ENCODE results near the gene ARHGAP40.

DNA sequence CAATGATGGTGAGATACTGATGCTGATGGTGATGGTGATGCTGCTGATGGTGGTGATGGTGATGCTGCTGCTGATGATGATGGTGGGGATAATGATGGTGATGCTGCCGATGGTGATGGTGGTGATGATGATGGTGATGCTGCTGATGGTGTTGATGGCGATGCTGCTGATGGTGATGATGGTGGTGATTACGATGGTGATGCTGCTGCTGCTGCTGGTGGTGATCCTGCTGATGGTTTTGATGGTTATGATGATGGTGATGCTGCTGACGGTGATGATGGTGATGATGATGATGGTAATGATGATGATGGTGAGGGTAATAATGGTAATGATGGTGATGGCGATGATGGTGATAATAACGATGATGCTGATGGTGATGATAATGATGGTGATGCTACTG lies 50.0 kb downstream of the ARHGAP40 start:
- TF ChIP-seq, protein P1, sequence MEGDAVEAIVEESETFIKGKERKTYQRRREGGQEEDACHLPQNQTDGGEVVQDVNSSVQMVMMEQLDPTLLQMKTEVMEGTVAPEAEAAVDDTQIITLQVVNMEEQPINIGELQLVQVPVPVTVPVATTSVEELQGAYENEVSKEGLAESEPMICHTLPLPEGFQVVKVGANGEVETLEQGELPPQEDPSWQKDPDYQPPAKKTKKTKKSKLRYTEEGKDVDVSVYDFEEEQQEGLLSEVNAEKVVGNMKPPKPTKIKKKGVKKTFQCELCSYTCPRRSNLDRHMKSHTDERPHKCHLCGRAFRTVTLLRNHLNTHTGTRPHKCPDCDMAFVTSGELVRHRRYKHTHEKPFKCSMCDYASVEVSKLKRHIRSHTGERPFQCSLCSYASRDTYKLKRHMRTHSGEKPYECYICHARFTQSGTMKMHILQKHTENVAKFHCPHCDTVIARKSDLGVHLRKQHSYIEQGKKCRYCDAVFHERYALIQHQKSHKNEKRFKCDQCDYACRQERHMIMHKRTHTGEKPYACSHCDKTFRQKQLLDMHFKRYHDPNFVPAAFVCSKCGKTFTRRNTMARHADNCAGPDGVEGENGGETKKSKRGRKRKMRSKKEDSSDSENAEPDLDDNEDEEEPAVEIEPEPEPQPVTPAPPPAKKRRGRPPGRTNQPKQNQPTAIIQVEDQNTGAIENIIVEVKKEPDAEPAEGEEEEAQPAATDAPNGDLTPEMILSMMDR (IDR thresholded peaks at IDR 0.05; ENCODE audit: low read depth, low read length): no peak
- no peak for TF ChIP-seq POLR2A (IDR thresholded peaks at IDR 0.05; ENCODE audit: extremely low read depth, insufficient read length)
- TF ChIP-seq, protein P2, sequence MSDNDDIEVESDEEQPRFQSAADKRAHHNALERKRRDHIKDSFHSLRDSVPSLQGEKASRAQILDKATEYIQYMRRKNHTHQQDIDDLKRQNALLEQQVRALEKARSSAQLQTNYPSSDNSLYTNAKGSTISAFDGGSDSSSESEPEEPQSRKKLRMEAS (IDR thresholded peaks at IDR 0.05; ENCODE audit: low read depth, low read length): no peak
- TF ChIP-seq MYC (IDR thresholded peaks at IDR 0.05; ENCODE audit: low read depth, low read length): no peak

All from NB4 (cell line).